NCI-H2171 treated with DMSO at 0.1 percent for 48 hours (cell line): Measurements from ENCODE around the gene ZNF26.

Experiments
- DNase-seq: peaks from one replicate; lab custom pipeline; 2025; lab: John Stamatoyannopoulos, UW

ZNF26 gene

GRCh38 chr12:133073836-133074235 is 87.7 kb downstream of the ZNF26 start:
- DNase-seq = no peak
